Panc1 (cell line): ENCODE measurements around the gene RNF135. TPM values are rescaled to one million over a fixed set of nuclear protein-coding genes. Genes with fewer than 3 reads are reported as not detected.

Experiments
- ATAC-seq: fragments of 200-7000 bp; cut with Tn5 transposase; 2 replicates; pipeline ENCODE4 v1.9.1; 2020; ENCODE audit warnings: mild to moderate bottlenecking, moderate library complexity
- BruUV-seq: library from RNA; stranded (reverse); fragments of 400-500 nt; replicated peaks from 2 replicates; lab custom pipeline; 2021; lab: Mats Ljungman, UMichigan
- CTCF ChIA-PET: fragments of 300-600 bp; sonication (Branson Sonifier 250); formaldehyde crosslinking; loops from one replicate; lab custom pipeline; 2022; ENCODE audit warnings: antibody characterized with exemption; lab: Charles Lee
- POLR2A ChIA-PET: fragments of 300-600 bp; sonication (Branson Sonifier 250); formaldehyde crosslinking; loops from one replicate; lab custom pipeline; 2022; ENCODE audit warnings: antibody characterized with exemption; lab: Charles Lee
- DNase-seq: peaks from one replicate; pipeline ENCODE4 v3.0.0-alpha.2; 2010; ENCODE audit warnings: low read depth, low spot score
- H3K27ac ChIP-seq: 2 replicates; pipeline ENCODE4 v1.5.1; 2011; ENCODE audit warnings: mild to moderate bottlenecking, low read length, inconsistent platforms
- H3K27me3 ChIP-seq: fragments of 200-500 bp; sonication (Bioruptor generic); 2 replicates; pipeline ENCODE4 v1.6.0; 2014; ENCODE audit warnings: low read length, inconsistent platforms; ENCODE audit not compliant: control insufficient read depth, insufficient read depth
- H3K36me3 ChIP-seq: fragments of 200-500 bp; sonication (Bioruptor generic); 2 replicates; pipeline ENCODE4 v1.5.1; 2014; ENCODE audit warnings: inconsistent platforms, mild to moderate bottlenecking, low read length, moderate library complexity; ENCODE audit not compliant: control insufficient read depth, insufficient read depth
- H3K4me1 ChIP-seq: 2 replicates; pipeline ENCODE4 v1.5.1; 2011; ENCODE audit warnings: inconsistent platforms, mild to moderate bottlenecking, low read length, moderate library complexity; ENCODE audit not compliant: control insufficient read depth, insufficient read depth
- H3K4me3 ChIP-seq, 2 experiments: 2 replicates each; pipeline ENCODE4 v1.5.1; 2011 to 2012; ENCODE audit warnings: low read depth in 2 of 2, low read length in 2 of 2, mild to moderate bottlenecking in 2 of 2, inconsistent platforms in 1 of 2, moderate library complexity in 1 of 2
- H3K9me3 ChIP-seq: fragments of 200-500 bp; sonication (Bioruptor generic); 2 replicates; pipeline ENCODE4 v1.5.1; 2014; ENCODE audit warnings: low read depth, mild to moderate bottlenecking, inconsistent platforms, low read length, moderate library complexity; ENCODE audit not compliant: control insufficient read depth, insufficient read depth
- CTCF ChIP-seq: fragments of 450-650 bp; IDR thresholded peaks from 2 replicates; pipeline ENCODE4 v1.5.1; 2017; ENCODE audit warnings: mild to moderate bottlenecking
- POLR2AphosphoS5 ChIP-seq: IDR thresholded peaks from 2 replicates; pipeline ENCODE4 v1.6.1; 2012; ENCODE audit warnings: mild to moderate bottlenecking, low read depth, low read length, moderate library complexity
- REST ChIP-seq, 2 experiments: IDR thresholded peaks; 2 replicates each; pipeline ENCODE4 v1.6.1; 2011 to 2012; ENCODE audit warnings: low read depth in 2 of 2, control low read depth in 1 of 2, low read length in 1 of 2, mild to moderate bottlenecking in 1 of 2, moderate library complexity in 1 of 2; ENCODE audit not compliant: insufficient read depth in 1 of 2
- SIN3A ChIP-seq: IDR thresholded peaks from 2 replicates; pipeline ENCODE4 v1.6.1; 2012; ENCODE audit warnings: low read depth, mild to moderate bottlenecking, low read length, moderate library complexity, borderline replicate concordance; ENCODE audit not compliant: insufficient read depth
- TCF7L2 ChIP-seq: IDR thresholded peaks from 2 replicates; pipeline ENCODE4 v1.6.1; 2011; ENCODE audit warnings: mild to moderate bottlenecking, low read depth, low read length, inconsistent platforms
- in situ Hi-C: cut with HindIII; loops from 2 replicates; pipeline ENCODE4 v1.10.0; 2016; ENCODE audit warnings: low sequenced_read_pairs, low pct_unique_long_range_greater_than_20kb
- intact Hi-C: fragments of 100-400 bp; cut with micrococcal nuclease; formaldehyde crosslinking; loops from one replicate; pipeline ENCODE4 v1.10.0; 2022; ENCODE audit not compliant: unreplicated experiment
- total RNA-seq: library from RNA; stranded (reverse); gene quantifications from one replicate; pipeline ENCODE4 v1.2.1, GENCODE V29; 2021; ENCODE audit not compliant: unreplicated experiment

Gene RNF135
- total RNA-seq, 1 experiment from 2014 or later = 41.8 TPM

- ATAC-seq (no peak), DNase-seq (no peak)
- Histone ChIP-seq H3K4me1 (no peaks in the 10 kb centered on the region), H3K9me3 (no peaks in the 10 kb centered on the region), H3K27me3 (no peaks in the 10 kb centered on the region), H3K4me3 (no peak overlapping the region), H3K27ac (no peak overlapping the region), H3K36me3 (no peaks in the 10 kb centered on the region)
- ChIA-PET CTCF (no interaction called here), POLR2A (no interaction called here)
- in situ Hi-C loops (no loop called here), intact Hi-C loops (loop anchor here (2.0 kb wide), 1 partner anchor 201 kb away; no protein-coding TSS in a partner anchor)
- no peak for TF ChIP-seq CTCF
- no peak for TF ChIP-seq TCF7L2
- TF ChIP-seq SIN3A = no peak
- TF ChIP-seq REST (IDR thresholded peaks at IDR 0.05; ENCODE audit: insufficient read depth in 1 of 2, low read depth in 2 of 2, low read length in 1 of 2) = no peak
- TF ChIP-seq POLR2AphosphoS5 = no peak
- BruUV-seq = no TSS peak
These were observed 43.0 kb downstream of the RNF135 start for GRCh38 chr17:31013844-31014243.

GRCh38 chr17:31015639-31016038 is 44.8 kb downstream of the RNF135 start:
- CTCF ChIA-PET = interaction anchor here (1.5 kb wide), 1 partner anchor 200 kb away, joined by 4 read pairs; no protein-coding TSS in a partner anchor
- in situ Hi-C loops (no loop called here), intact Hi-C loops (no loop called here)
- no peak for DNase-seq
- ATAC-seq = peak; percentile 79
- H3K27me3 ChIP-seq = no peaks in the 10 kb centered on the region
- H3K9me3 ChIP-seq = no peaks in the 10 kb centered on the region
- TF ChIP-seq SIN3A = no peak
- TF ChIP-seq POLR2AphosphoS5 = no peak
- TF ChIP-seq REST (IDR thresholded peaks at IDR 0.05; ENCODE audit: insufficient read depth in 1 of 2, low read depth in 2 of 2, low read length in 1 of 2) = no peak
- TF ChIP-seq CTCF = peak; percentile 49
- H3K4me3 ChIP-seq = no peak overlapping the region
- no peaks in the 10 kb centered on the region for H3K36me3 ChIP-seq
- POLR2A ChIA-PET = interaction anchor here (0.6 kb wide), 1 partner anchor 85 kb away, joined by 6 read pairs; no protein-coding TSS in a partner anchor
- BruUV-seq = no TSS peak
- H3K4me1 ChIP-seq = no peaks in the 10 kb centered on the region
- no peak overlapping the region for H3K27ac ChIP-seq
